CD4-positive, alpha-beta T cell treated with Interleukin-12 subunit alpha and Interleukin-12 subunit beta, for 1 hour (primary cell): ENCODE measurements around the gene MBD3L3.
"Not testable (repeated sequence)": the region's sequence is repeated elsewhere in the genome, so short reads cannot be mapped to it uniquely, and the experiment has no call there.

ENCODE experiments used
- DNase-seq: peaks from one replicate; pipeline ENCODE4 v3.0.0-alpha.2; 2020

The MBD3L3 gene

DNA sequence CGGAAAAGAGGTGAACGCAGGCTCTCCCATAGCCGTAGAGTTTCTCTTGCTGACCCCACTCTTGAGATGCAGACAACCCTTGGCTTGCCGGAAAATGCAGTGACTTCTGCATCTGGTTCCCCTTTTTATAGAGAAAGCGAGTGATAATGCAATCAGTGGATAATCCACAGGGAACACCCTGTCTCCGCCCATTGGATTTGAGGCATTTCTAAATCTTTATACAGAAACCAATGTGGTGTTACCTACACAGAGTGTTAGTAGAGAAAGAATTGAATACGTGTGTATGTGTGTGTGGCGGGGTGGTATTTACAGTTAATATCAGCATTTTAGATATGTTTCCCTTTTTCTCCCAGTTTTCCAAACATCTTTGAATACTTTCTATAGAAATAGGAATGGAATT, at the start of gene MBD3L3:
Gene MBD3L3 (minus strand): TSS at position 101 of the 400 bp plus-strand sequence. CDS start 71 bp downstream, at position 30.
- not testable (repeated sequence) for DNase-seq

DNA sequence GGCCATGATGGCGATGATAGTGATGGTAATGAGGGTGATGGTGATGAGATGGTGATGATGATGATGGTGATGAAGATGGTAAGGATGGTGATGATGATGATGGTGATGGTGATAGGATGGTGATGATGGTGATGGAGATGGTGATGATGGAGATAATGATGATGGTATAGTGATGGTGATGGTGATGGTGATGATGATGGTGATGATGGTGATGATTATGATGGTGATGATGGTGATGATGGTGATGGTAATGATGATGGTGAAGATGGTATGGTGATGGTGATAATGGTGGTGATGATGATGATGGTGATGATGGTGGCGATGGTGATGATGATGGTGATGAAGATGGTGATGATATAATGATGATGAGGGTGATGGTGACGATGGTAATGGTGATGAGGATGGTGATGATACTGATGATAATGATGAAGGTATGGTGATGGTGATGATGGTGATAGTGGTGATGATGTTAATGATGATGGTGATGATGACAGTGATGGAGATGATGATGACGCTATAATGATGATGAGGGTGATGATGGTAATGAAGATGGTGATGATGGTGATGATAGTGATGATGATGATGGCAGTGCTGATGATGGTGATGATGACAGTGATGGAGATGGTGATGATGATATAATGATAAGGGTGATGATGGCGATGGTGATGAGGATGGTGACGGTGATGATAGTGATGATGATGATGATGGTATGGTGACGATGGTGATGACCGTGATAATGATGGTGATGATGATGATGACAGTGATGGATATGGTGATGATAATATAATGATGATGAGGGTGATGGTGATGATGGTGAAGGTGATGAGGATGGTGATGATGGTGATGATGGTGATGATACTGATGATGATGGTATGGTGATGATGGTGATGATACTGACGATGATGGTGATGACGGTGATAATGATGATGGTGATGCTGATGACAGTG, 48.5 kb upstream of the MBD3L3 start:
- DNase-seq: no peak

DNA sequence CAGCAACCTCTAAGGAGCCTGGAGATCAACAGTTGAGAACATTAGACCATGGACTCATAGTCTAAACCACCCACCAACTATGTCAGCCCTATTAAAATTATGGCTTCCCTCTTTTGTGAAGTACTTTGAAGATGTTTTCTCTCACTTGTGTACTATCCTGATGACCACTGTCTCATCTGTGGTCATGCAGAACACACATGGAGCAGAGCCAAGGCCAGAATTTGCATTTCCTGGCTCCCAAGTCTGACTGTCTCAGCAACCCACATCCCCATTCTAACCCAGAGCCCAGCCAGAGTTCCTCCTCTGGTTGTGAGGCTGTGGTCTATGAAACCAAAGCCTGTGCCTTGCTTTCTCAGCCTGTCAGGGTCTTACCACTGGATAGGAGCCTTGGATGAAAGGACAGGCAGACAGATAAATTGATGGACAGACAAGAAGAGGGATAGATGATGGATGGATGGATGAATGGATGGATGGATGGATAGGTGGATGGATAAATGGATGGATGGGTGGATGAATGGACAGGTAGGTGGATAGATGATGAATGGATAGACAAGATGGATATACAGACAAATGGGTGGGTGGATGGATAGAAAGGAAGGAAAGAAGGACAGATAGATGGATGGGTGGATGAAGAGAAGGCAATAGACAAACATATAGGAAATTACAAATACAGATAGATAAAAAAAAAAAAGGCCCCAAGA, 46.4 kb upstream of the MBD3L3 start:
- DNase-seq: no peak

DNA sequence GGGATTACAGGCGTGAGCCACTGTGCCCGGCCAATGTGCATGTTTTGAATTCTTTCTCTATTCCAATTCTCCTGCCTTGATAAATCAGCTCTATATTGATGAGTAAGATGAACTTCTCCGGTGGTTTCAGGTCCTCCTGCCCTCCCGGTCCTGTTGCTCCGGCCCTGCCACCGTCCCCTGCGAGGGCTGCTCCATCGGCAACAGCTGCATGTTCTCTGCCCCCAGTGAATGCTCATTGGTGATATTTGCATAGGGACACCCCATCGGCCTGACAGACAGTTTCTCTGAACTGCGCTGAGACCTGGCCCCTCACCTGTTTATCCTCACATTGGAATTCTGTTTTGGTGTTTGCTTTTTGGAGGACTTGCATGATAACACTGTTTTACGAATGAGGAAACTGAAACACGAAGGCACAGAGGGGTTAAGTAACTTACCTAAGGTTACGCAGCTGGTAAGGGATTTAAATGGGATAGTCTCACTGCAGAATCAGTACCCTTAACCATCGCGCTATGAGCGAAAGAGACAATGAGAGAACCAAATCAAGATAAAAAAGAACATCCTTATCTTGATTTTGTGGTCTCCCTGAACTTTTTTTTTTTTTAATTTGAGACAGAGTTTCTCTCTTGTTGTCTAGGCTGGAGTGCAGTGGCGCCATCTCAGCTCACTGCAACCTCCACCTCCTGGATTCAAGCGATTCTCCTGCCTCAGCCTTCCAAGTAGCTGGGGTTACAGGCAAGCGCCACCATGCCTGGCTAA, 43.2 kb upstream of the MBD3L3 start:
- DNase-seq: peak; percentile 24

DNA sequence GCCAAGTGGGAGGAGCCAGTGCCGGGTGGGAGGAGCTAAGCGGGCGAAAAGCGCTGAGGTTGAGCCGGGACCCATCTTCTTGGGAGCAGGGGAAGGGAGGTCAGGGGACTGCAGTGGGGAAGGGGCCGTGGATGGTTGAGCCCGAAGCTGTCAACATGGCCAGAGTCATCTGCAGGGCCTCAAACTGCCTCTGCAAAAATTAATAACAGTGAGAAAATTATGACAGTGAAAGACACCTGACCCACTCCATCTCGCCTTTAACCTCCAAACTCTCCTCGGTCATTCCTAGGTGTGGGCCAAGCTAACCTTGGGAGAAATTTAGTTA, 41.1 kb upstream of the MBD3L3 start:
- DNase-seq: no peak

DNA sequence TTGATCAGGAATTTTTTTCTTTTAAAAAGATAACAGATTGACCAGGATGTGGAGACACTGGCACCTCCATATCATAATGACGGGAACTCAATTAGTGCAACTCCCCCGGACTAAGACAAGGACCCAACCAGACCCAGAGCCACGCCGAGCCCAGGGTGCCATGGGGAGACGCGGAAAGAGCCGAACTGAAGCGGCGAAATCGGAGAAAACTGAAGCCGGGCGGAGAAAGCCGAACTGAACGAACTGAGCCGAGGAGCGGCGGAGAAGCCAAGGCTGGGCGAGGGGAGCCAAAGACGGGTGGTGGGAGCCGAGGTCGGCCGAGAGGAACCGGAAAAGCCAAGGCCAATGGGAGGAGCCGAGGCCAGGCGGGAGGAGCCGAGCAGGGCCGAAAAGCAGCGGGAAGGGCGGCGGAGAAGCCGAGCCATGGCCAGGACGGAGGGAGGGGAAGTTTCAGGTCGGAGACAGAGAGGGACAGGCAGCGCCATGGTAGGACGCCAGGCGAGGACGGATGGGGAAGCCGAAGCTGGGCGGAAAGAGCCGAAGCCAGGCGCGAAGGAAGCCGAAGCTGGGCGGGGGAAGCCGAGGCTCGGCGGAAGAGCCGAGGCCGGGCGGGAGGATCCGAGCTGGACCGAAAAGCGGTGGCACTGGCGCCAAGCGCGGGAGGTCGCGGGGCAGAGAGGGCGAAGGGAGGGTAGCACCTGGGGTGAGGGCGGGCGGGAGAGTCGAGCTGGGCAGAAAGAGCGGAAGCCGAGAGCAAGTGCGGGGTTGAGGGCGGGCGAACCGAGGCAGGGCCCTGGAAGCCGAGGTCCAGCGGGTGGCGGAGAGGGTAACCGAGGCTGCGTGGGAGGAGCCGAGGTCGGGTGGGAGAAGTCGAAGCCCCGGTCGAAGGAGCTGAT, 40.5 kb upstream of the MBD3L3 start:
- DNase-seq: peak; percentile 91

DNA sequence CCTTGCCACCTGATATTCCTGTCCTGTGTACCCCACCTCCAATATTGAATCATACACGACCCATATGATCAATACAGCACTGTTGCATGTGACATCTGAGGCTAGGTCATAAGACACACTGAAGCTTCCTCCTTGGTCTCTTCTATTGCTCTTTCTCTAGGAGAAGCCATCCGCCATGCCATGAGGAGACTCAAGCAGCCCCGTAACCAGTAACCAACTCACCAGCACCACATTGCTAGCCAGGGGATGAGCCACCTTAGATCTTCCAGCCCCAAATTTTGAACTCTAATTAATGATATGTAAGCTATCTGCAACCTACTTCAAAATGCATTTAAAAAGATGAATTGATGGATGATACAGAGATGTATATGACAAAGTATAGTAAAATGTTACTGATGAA, 39.6 kb upstream of the MBD3L3 start:
- no peak for DNase-seq

DNA sequence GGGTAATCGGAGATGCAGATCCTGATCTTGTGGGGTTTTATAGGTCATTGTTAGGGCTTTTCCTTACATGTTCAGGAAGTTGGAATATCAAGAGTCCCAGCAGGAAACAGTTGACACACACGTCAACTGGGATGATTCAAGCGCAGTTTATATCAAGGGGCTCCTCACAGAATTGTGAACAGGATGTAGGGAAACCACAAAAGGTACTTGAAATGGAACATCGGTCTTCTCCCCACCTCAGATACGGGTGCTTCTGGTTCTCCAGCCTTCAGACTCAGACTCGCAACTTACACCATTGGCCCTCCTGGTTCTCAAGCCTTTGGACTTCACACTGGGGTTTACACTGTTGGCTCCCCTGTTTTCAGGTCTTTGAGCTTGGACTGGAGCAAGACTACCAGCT, 30.5 kb upstream of the MBD3L3 start:
- DNase-seq: no peak

DNA sequence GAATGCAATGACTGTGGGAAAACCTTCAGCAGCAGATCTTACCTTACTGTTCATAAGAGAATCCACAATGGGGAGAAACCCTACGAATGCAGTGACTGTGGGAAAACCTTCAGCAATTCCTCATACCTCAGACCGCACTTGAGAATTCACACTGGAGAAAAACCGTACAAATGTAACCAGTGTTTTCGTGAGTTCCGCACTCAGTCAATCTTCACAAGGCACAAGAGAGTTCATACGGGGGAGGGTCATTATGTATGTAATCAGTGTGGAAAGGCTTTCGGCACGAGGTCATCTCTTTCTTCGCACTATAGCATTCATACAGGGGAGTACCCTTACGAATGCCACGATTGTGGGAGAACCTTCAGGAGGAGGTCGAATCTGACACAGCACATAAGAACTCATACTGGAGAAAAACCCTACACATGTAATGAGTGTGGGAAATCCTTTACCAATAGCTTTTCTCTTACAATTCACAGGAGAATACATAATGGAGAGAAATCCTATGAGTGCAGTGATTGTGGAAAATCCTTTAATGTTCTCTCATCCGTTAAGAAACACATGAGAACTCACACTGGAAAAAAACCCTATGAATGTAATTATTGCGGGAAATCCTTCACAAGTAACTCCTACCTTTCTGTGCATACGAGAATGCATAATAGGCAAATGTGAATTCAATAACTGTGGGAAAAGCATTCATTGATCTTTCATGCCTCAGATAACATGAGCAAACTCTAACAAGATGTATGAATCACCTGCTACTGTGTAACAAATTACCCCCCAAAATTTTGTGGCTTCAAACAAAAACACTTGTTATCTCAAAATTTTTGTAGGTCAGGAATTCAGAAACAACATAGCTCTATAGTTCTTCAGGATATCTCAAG, 24.8 kb upstream of the MBD3L3 start:
- DNase-seq: no peak

DNA sequence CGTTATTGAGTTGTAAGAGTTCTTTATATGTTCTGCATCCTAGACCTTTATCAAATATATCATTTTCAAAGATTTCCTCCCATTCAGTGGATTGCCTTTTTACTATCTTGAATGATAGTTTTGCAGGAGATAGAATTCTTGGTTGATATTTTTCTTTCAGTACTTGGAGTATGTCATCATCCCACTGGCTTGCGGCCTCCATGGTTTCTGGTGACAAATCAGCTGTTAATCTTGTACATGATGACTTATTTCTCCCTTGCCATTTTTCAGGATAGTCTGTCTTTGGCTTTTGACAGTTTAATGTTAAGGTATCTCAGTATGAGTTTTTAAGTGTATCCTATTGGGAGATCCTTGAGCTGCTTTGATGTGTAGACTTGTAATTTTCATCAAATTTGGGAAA, 19.5 kb upstream of the MBD3L3 start:
- no peak for DNase-seq

DNA sequence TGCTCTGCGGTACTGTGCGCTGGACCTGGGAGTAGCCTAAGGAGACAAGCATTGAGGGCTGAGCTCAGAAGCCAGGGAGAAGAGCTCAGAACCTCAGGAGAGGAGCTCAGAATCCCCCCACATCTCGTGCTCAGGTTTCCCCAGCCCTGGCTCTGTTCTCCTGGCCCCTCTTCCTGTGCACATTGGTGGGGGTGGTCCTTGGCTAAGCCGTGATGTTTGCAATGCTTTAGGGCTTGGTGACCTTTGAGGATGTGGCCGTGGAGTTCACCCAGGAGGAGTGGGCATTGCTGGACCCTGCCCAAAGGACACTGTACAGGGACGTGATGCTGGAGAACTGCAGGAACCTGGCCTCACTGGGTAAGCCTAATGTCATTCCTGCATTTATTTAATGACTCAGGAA, 17.7 kb upstream of the MBD3L3 start:
- no peak for DNase-seq

DNA sequence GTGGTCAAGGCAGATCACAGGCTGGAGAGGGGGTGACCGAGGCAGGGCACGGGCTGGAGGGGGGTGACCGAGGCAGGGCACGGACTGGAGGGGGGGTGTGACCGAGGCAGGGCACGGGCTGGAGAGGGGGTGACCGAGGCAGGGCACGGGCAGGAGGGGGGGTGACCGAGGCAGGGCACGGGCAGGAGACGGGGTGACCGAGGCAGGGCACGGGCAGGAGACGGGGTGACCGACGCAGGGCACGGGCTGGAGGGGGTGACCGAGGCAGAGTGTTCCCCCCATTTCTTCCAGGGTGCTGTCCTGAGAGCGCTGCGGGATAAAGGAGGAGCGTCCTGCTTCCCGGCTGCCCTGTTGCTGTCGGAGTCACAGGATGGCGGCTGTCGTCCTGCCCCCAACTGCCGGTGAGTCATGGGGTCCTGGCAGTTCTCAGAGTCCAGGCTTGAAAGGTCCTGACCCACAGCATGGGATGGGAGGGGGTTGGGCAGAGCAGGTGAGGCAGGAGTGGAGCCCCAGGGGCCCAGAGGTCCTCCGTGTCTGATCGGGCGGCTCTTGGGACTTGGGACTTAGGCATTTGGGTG, 16.3 kb upstream of the MBD3L3 start:
- no peak for DNase-seq

DNA sequence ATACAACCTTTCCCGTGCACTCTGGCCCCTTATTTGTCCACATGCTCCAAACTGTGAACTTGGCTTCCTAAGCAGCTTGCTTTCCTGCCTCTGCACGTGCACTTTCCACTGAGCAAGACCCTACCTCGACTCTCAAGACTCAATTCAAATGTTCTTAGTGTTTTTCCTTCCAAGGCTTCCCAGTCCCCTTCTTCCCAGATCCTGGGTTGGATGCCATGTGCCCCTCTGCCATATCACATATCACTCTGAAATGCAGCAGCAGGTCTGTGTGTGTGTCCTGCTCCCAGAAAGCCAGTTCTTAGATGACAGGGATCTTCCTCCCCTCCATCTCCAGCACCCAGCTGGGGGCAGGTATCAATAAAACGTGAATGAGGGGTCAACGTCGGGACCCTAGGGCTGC, 14.1 kb upstream of the MBD3L3 start:
- DNase-seq: no peak

DNA sequence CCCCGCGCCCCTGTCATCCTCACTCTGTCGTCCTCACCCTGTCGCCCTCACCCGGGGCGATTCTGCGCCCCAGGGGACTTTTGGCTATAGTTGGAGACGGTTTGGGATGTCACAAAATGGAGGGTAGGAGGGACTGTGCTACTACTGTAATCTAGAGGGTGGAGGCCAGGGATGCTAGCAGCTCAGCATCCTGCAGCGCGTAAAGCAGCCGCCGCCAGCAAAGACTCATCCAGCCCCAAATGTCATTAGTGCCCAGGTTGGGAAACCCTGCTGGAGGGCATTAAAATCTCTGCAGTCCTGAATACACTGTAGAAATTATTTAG, 11.4 kb upstream of the MBD3L3 start:
- no peak for DNase-seq

DNA sequence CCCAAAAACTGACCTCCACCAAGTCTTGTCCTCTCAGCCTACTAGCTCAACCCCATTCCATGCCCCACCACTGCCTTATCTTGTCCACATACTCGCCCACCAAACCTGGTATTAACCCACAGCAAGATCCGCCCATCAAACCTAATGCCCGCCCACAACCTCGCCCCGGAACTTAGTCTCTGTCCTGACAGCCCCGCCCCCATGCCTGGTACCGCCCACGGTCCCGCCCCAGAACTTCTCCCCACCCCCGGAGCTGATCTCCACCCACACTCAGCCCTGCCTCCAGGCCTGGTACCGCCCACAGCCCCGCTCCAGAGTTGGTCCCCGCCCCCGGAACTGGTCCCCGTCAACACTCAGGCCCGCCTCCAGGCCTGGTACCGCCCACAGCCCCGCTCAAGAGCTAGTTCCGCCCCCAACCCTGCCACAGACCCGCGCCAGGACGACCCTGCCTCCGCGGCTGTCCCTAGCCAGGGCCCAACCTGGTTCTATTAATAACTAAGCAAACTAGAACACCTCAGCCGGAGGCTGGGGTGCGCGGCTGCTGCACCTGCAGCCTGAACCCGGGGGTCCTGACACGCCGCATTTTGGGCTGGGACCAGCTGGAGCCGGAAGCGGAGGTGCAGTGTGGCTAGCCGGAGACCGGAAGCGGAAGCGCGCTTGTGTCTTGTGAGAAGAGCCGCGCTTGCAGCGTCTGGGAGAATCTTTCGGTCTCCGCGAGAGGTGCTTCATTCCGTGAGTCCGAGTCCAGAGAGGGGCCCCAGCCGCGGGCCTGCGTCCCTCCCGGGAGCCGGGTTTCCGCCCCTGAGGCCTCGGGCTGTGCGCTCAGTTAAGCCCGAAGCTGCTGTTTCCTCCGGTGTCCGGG, 10.8 kb upstream of the MBD3L3 start, which contains the start of gene ZNF557:
Gene ZNF557 (plus strand): TSS at position 662 of the 862 bp plus-strand sequence. CDS start 5,372 bp downstream, outside the sequence.
- DNase-seq: peak; percentile 99

DNA sequence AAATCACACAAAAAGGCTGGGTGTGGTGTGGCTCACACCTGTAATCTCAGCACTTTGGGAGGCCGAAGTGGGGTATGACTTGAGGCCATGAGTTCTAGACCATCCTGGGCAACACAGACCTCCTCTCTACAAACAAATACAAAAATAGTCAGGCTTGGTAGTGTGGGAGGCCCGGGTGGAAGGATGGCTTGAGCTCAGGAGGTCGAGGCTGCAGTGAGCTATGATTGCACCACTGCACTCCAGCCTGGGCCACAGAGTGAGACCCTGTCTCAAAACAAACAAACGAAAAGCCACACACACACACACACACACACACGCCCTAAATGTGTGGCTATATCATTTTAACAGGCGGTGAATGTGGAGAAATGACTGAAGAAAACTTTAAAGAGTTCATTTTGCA, 10.1 kb upstream of the MBD3L3 start:
- DNase-seq: no peak

DNA sequence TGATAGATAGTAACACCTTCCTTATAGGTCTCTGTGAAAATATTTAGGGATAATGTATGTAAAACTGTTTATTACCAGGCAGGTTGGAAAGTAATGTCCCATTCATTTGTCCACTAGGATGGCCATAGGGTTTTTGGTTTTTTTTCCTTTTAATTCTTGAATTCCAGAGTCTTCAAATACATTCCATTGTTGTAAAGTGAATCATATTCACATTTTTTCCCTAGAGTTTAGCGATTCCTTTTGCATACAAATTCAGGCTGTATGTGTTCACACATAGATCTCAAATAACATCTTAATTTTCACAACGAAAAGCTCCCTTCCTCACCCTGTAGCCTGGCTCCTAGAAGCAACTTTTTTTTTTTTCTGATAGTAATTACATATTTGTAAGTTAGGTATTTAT, 9.2 kb upstream of the MBD3L3 start:
- DNase-seq: no peak

DNA sequence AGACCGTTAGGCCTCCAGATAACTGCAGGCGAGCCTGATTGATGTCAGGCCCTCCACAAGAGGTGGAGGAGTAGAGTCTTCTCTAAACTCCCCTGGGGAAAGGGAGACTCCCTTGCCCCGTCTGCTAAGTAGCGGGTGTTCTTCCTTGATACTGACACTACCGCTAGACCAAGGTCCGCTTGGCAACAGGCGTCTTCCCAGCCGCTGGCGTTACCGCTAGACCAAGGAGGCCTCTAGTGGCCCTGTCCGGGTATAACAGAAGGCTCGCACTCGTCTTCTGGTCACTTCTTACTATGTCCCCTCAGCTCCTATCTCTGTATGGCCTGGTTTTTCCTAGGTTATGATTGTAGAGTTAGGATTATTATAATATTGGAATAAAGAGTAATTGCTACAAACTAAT, 8.6 kb upstream of the MBD3L3 start:
- not testable (repeated sequence) for DNase-seq

DNA sequence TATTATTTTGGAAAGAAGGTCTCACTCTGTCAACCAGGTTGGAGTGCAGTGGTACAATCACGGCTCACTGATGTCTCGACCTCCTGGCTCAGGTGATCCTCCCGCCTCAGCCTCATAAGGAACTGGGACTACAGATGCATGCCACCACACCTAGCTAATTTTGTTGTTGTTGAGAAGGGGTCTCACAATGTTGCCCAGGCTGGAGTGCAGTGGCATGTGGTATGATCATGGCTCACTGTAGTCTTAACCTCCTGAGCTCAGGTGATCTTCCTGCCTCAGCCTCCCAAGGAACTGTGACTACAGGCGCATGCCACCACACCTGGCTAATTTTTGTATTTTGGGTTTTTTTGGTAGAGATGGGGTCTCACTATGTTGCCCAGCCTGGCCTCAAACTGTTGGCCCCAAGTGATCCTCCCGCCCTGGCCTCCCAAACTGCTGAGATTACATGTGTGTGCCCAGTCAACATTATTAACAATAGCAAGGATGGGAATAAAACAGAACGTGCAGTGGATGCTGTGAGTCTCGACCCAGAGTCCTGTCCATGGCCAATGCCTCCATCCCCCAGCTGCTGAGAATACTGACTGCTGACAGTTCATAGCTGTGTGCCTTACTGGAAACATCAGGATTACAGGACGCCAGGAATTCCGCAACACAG, 5.4 kb upstream of the MBD3L3 start:
- no peak for DNase-seq

DNA sequence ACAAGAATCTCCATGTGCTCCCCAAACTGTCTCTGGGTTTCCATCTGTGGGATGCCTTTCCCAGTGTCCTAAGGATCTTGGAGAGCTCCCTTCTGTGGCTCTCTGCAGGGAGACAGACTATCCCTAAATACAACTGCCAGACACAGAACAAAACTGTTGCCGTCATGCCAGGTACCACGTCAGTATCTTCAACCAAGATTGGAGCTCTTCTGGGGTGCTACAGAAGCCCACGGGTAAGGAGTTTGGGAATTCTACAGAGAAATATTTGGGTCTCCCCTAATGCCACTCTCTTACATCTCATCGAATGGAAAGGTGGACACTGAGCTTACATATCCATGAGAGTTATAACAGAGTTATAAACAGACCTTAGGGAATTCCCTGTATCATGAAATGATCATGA, 4.9 kb upstream of the MBD3L3 start:
- DNase-seq: no peak
